Mesenchymal stem cell (in vitro differentiated cells and primary cell): ENCODE measurements around the gene CYP24A1.

Experiments used
- DNase-seq: peaks from one replicate; pipeline ENCODE4 v3.0.0-alpha.2; 2013
- H2AFZ ChIP-seq: one replicate; pipeline ENCODE4 v1.6.1; 2013; ENCODE audit warnings: low read depth, mild to moderate bottlenecking, control low read depth, inconsistent platforms, low read length, moderate library complexity
- H2AK5ac ChIP-seq: 2 replicates; pipeline ENCODE4 v1.6.1; 2013; ENCODE audit warnings: low read length, moderate library complexity, mild to moderate bottlenecking, inconsistent platforms; ENCODE audit not compliant: severe bottlenecking
- H2BK120ac ChIP-seq: one replicate; pipeline ENCODE4 v1.6.1; 2013; ENCODE audit warnings: low read depth, mild to moderate bottlenecking, inconsistent platforms, low read length, moderate library complexity
- H2BK12ac ChIP-seq, 2 experiments: one replicate each; pipeline ENCODE4 v1.6.1; 2013; ENCODE audit warnings: inconsistent platforms in 2 of 2, low read length in 2 of 2, mild to moderate bottlenecking in 2 of 2, moderate library complexity in 2 of 2, control low read depth in 1 of 2
- H2BK15ac ChIP-seq: one replicate; pipeline ENCODE4 v1.6.1; 2013; ENCODE audit warnings: mild to moderate bottlenecking, low read depth, inconsistent platforms; ENCODE audit not compliant: poor library complexity, severe bottlenecking
- H2BK5ac ChIP-seq: 2 replicates; pipeline ENCODE4 v1.6.1; 2013; ENCODE audit warnings: low read depth, mild to moderate bottlenecking, low read length, control low read depth, inconsistent platforms; ENCODE audit not compliant: poor library complexity, severe bottlenecking
- H3K14ac ChIP-seq, 2 experiments: one replicate each; pipeline ENCODE4 v1.6.1; 2013; ENCODE audit warnings: inconsistent platforms in 2 of 2, low read length in 2 of 2, control low read depth in 1 of 2, mild to moderate bottlenecking in 1 of 2, moderate library complexity in 1 of 2
- H3K18ac ChIP-seq, 2 experiments: one replicate each; pipeline ENCODE4 v1.6.1; 2013; ENCODE audit warnings: inconsistent platforms in 2 of 2, low read length in 2 of 2, control low read depth in 1 of 2, low read depth in 1 of 2, mild to moderate bottlenecking in 1 of 2
- H3K23ac ChIP-seq, 2 experiments: one replicate each; pipeline ENCODE4 v1.6.1; 2013; ENCODE audit warnings: inconsistent platforms in 2 of 2, low read length in 2 of 2, mild to moderate bottlenecking in 2 of 2, moderate library complexity in 2 of 2, control low read depth in 1 of 2
- H3K27ac ChIP-seq: 2 replicates; pipeline ENCODE4 v1.5.1; 2013; ENCODE audit warnings: mild to moderate bottlenecking, moderate library complexity, low read length, control low read depth, inconsistent platforms; ENCODE audit not compliant: poor library complexity, severe bottlenecking
- H3K27me3 ChIP-seq, 2 experiments: 2 replicates each; pipeline versions ENCODE4 v1.6.1 to v1.7.0; 2013; ENCODE audit warnings: low read length in 2 of 2, mild to moderate bottlenecking in 2 of 2, moderate library complexity in 2 of 2, control low read depth in 1 of 2, inconsistent platforms in 1 of 2; ENCODE audit not compliant: control insufficient read depth in 1 of 2, insufficient read depth in 1 of 2
- H3K36me3 ChIP-seq, 2 experiments: 2 replicates each; pipeline versions ENCODE4 v1.6.1 to v1.7.0; 2013; ENCODE audit warnings: low read length in 2 of 2, control low read depth in 1 of 2, inconsistent platforms in 1 of 2, low read depth in 1 of 2, mild to moderate bottlenecking in 1 of 2; ENCODE audit not compliant: insufficient read depth in 2 of 2, control insufficient read depth in 1 of 2
- H3K4ac ChIP-seq, 2 experiments: one replicate each; pipeline ENCODE4 v1.6.1; 2013; ENCODE audit warnings: inconsistent platforms in 2 of 2, low read length in 2 of 2, mild to moderate bottlenecking in 2 of 2, moderate library complexity in 2 of 2, control low read depth in 1 of 2, low read depth in 1 of 2
- H3K4me1 ChIP-seq: 2 replicates; pipeline ENCODE4 v1.6.1; 2013; ENCODE audit warnings: low read depth, low read length, control low read depth; ENCODE audit not compliant: control insufficient read depth, insufficient read depth
- H3K4me2 ChIP-seq: 2 replicates; pipeline ENCODE4 v1.6.1; 2013; ENCODE audit warnings: low read length, mild to moderate bottlenecking, inconsistent platforms; ENCODE audit not compliant: poor library complexity, severe bottlenecking
- H3K4me3 ChIP-seq, 2 experiments: 2 replicates each; pipeline versions ENCODE4 v1.5.1 to v1.7.0; 2013; ENCODE audit warnings: low read length in 2 of 2, mild to moderate bottlenecking in 2 of 2, control low read depth in 1 of 2, low read depth in 1 of 2; ENCODE audit not compliant: insufficient read depth in 1 of 2
- H3K79me1 ChIP-seq: replicated peaks from 2 replicates; pipeline ENCODE4 v1.6.1; 2013; ENCODE audit warnings: mild to moderate bottlenecking, control low read depth, low read length, inconsistent platforms; ENCODE audit not compliant: poor library complexity, severe bottlenecking
- H3K9ac ChIP-seq: 2 replicates; pipeline ENCODE4 v1.7.0; 2013; ENCODE audit warnings: mild to moderate bottlenecking, low read length, moderate library complexity
- H3K9me3 ChIP-seq: 2 replicates; pipeline ENCODE4 v1.7.0; 2013; ENCODE audit warnings: mild to moderate bottlenecking, low read length; ENCODE audit not compliant: control insufficient read depth
- H4K8ac ChIP-seq: one replicate; pipeline ENCODE4 v1.6.1; 2013; ENCODE audit warnings: inconsistent platforms, mild to moderate bottlenecking, low read length, moderate library complexity
- H4K91ac ChIP-seq: one replicate; pipeline ENCODE4 v1.6.1; 2013; ENCODE audit warnings: mild to moderate bottlenecking, low read length, inconsistent platforms
- WGBS: methylation state at CpG from one replicate; pipeline ENCODE4 v1.1.7; 2013; ENCODE audit warnings: mixed read lengths; 5-methylcytosine and 5-hydroxymethylcytosine counted together

CYP24A1 gene

GRCh38 chr20:54112221-54112884 lies 61.4 kb downstream of the CYP24A1 start:
- H3K4me1 ChIP-seq, result peaks cover 8% of the 10 kb centered on the region
- no peak overlapping the region for H3K4me3 ChIP-seq
- no peak overlapping the region for H2AFZ ChIP-seq
- no peak overlapping the region for H2BK5ac ChIP-seq
- H3K4ac ChIP-seq, result no peak overlapping the region
- no peak overlapping the region for H3K23ac ChIP-seq
- no peak overlapping the region for H2BK15ac ChIP-seq
- no peaks in the 10 kb centered on the region for H3K79me1 ChIP-seq
- H2BK120ac ChIP-seq, result no peak overlapping the region
- H3K18ac ChIP-seq, result no peak overlapping the region
- no peaks in the 10 kb centered on the region for H3K27me3 ChIP-seq
- no peaks in the 10 kb centered on the region for H3K36me3 ChIP-seq
- no peak overlapping the region for H3K4me2 ChIP-seq
- no peak overlapping the region for H2AK5ac ChIP-seq
- no peak overlapping the region for H3K27ac ChIP-seq
- H3K14ac ChIP-seq, result no peak overlapping the region
- no peak for DNase-seq
- H4K91ac ChIP-seq, result no peak overlapping the region
- H3K9me3 ChIP-seq, result no peaks in the 10 kb centered on the region
- no peak overlapping the region for H4K8ac ChIP-seq
- 81% methylated on average over 4 of the region's 4 CpGs for WGBS
- no peak overlapping the region for H3K9ac ChIP-seq
- no peak overlapping the region for H2BK12ac ChIP-seq

- no CpG with 5 or more reads among the region's 2 CpGs for WGBS
- Histone ChIP-seq H3K27ac (no peak overlapping the region), H3K9me3 (no peaks in the 10 kb centered on the region), H3K79me1 (no peaks in the 10 kb centered on the region), H3K18ac (no peak overlapping the region), H3K4me3 (no peak overlapping the region), H3K23ac (no peak overlapping the region), H2BK120ac (no peak overlapping the region), H3K4me2 (no peak overlapping the region), H2BK15ac (no peak overlapping the region), H3K4me1 (peaks cover 8% of the 10 kb centered on the region), H2AFZ (no peak overlapping the region), H3K9ac (no peak overlapping the region), H3K27me3 (no peaks in the 10 kb centered on the region), H2AK5ac (no peak overlapping the region), H4K91ac (no peak overlapping the region), H4K8ac (no peak overlapping the region), H3K4ac (no peak overlapping the region), H2BK12ac (no peak overlapping the region), H3K14ac (no peak overlapping the region), H2BK5ac (no peak overlapping the region), H3K36me3 (no peaks in the 10 kb centered on the region)
- DNase-seq, result no peak
Observed at GRCh38 chr20:54111460-54111859, 62.3 kb downstream of the CYP24A1 start.

- H3K18ac ChIP-seq, result no peak overlapping the region
- no peak overlapping the region for H3K4me2 ChIP-seq
- H3K4me1 ChIP-seq, result peaks cover 8% of the 10 kb centered on the region
- H2BK15ac ChIP-seq, result no peak overlapping the region
- H2BK12ac ChIP-seq, result no peak overlapping the region
- H3K4ac ChIP-seq, result no peak overlapping the region
- no peak overlapping the region for H2AFZ ChIP-seq
- H3K36me3 ChIP-seq, result no peaks in the 10 kb centered on the region
- no peak overlapping the region for H3K27ac ChIP-seq
- 46% methylated on average over 2 of the region's 3 CpGs for WGBS
- H3K4me3 ChIP-seq, result no peak overlapping the region
- H4K8ac ChIP-seq, result no peak overlapping the region
- H2BK120ac ChIP-seq, result no peak overlapping the region
- H3K9me3 ChIP-seq, result no peaks in the 10 kb centered on the region
- no peaks in the 10 kb centered on the region for H3K27me3 ChIP-seq
- H3K9ac ChIP-seq, result no peak overlapping the region
- H3K14ac ChIP-seq, result no peak overlapping the region
- no peak overlapping the region for H2AK5ac ChIP-seq
- no peak overlapping the region for H3K23ac ChIP-seq
- no peaks in the 10 kb centered on the region for H3K79me1 ChIP-seq
- H2BK5ac ChIP-seq, result no peak overlapping the region
- H4K91ac ChIP-seq, result no peak overlapping the region
- no peak for DNase-seq
Observed at GRCh38 chr20:54110457-54110856, 63.3 kb downstream of the CYP24A1 start.

GRCh38 chr20:54110041-54110440 lies 63.7 kb downstream of the CYP24A1 start:
- H3K4me2 ChIP-seq, result no peak overlapping the region
- no peak overlapping the region for H2BK12ac ChIP-seq
- H3K4me1 ChIP-seq, result peaks cover 4% of the 10 kb centered on the region
- no peak overlapping the region for H2BK5ac ChIP-seq
- no peak overlapping the region for H3K23ac ChIP-seq
- H2BK120ac ChIP-seq, result no peak overlapping the region
- no peak overlapping the region for H3K18ac ChIP-seq
- no peak overlapping the region for H3K4ac ChIP-seq
- H3K14ac ChIP-seq, result no peak overlapping the region
- no peak overlapping the region for H3K4me3 ChIP-seq
- no peak overlapping the region for H4K8ac ChIP-seq
- no peaks in the 10 kb centered on the region for H3K79me1 ChIP-seq
- no peak overlapping the region for H4K91ac ChIP-seq
- no peak overlapping the region for H3K27ac ChIP-seq
- H2AK5ac ChIP-seq, result no peak overlapping the region
- H3K9me3 ChIP-seq, result no peaks in the 10 kb centered on the region
- H2BK15ac ChIP-seq, result no peak overlapping the region
- DNase-seq, result no peak
- no peak overlapping the region for H3K9ac ChIP-seq
- H2AFZ ChIP-seq, result no peak overlapping the region
- no peaks in the 10 kb centered on the region for H3K36me3 ChIP-seq
- no peaks in the 10 kb centered on the region for H3K27me3 ChIP-seq
